WERI-Rb-1 (cell line): ENCODE data around the gene TIMELESS.

Source experiments
- DNase-seq: peaks from one replicate; pipeline ENCODE4 v3.0.0-alpha.2; 2020
- H3K27ac ChIP-seq: fragments of 250-450 bp; sonication (Bioruptor Pico); 2 replicates; pipeline ENCODE4 v1.5.1; 2020; ENCODE audit warnings: mild to moderate bottlenecking, moderate library complexity
- H3K27me3 ChIP-seq: fragments of 250-450 bp; sonication (Bioruptor Pico); 2 replicates; pipeline ENCODE4 v1.5.1; 2021; ENCODE audit warnings: mild to moderate bottlenecking, low read depth, moderate library complexity; ENCODE audit not compliant: insufficient read depth, severe bottlenecking
- H3K36me3 ChIP-seq: fragments of 250-450 bp; sonication (Bioruptor Pico); 2 replicates; pipeline ENCODE4 v1.5.1; 2020; ENCODE audit warnings: mild to moderate bottlenecking, moderate library complexity
- H3K4me3 ChIP-seq: 2 replicates; pipeline ENCODE4 v1.5.1; 2011; ENCODE audit warnings: low read depth, mild to moderate bottlenecking, control low read depth, low read length
- H3K9me3 ChIP-seq: fragments of 250-450 bp; sonication (Bioruptor Pico); 2 replicates; pipeline ENCODE4 v1.5.1; 2021; ENCODE audit warnings: mild to moderate bottlenecking, moderate library complexity; ENCODE audit not compliant: severe bottlenecking
- TF ChIP-seq, protein P1 (sequence below): IDR thresholded peaks from 2 replicates; pipeline ENCODE4 v1.5.1; 2011; ENCODE audit warnings: low read depth, mild to moderate bottlenecking, control low read depth, inconsistent platforms, low read length

Gene TIMELESS

DNA sequence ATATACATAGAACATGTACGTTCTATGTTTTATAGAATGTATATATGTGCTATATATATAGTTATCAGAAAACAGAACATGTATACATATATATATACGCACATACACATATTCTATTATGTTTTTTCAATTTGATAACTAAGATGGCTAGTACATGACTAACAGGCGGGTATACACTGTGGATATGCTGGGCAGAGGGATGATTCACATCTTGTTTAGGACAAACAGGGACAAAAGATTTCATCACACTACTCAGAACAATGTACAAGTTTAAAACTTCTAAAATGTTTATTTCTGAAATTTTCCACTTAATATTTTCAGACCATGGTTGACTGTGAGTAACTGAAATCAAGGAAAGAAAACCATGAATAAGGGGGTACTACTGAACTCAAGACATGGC is 17.4 kb downstream of the TIMELESS start:
- H3K9me3 ChIP-seq = no peaks in the 10 kb centered on the region
- TF ChIP-seq, protein P1, sequence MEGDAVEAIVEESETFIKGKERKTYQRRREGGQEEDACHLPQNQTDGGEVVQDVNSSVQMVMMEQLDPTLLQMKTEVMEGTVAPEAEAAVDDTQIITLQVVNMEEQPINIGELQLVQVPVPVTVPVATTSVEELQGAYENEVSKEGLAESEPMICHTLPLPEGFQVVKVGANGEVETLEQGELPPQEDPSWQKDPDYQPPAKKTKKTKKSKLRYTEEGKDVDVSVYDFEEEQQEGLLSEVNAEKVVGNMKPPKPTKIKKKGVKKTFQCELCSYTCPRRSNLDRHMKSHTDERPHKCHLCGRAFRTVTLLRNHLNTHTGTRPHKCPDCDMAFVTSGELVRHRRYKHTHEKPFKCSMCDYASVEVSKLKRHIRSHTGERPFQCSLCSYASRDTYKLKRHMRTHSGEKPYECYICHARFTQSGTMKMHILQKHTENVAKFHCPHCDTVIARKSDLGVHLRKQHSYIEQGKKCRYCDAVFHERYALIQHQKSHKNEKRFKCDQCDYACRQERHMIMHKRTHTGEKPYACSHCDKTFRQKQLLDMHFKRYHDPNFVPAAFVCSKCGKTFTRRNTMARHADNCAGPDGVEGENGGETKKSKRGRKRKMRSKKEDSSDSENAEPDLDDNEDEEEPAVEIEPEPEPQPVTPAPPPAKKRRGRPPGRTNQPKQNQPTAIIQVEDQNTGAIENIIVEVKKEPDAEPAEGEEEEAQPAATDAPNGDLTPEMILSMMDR = no peak
- H3K4me3 ChIP-seq = no peak overlapping the region
- no peak for DNase-seq
- no peaks in the 10 kb centered on the region for H3K27me3 ChIP-seq
- H3K27ac ChIP-seq = no peak overlapping the region
- H3K36me3 ChIP-seq = peaks cover 10% of the 10 kb centered on the region; the same call in 1 of the 2 replicates

DNA sequence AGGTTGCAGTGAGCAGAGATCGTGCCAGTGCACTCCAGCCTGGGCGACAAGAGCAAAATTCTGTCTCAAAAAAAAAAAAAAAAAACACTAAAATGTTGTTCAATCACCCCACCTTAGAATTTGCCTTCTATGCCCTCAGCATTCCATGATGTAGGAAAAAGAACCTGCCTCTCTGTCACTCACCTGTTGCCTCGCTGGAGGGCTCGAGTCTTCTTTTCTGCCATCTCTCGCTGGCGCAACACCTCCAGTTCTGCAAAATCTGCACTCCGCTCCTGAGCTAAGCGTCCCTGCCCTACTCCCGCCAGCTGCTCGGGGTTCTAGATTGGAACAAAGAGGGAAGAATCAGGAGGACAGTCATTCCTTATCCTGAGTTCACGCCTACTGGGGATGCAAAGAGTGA is 17.9 kb downstream of the TIMELESS start:
- no peak overlapping the region for H3K27ac ChIP-seq
- DNase-seq = no peak
- peaks cover 10% of the 10 kb centered on the region; the same call in 1 of the 2 replicates for H3K36me3 ChIP-seq
- no peaks in the 10 kb centered on the region for H3K9me3 ChIP-seq
- no peaks in the 10 kb centered on the region for H3K27me3 ChIP-seq
- TF ChIP-seq, protein P1 = no peak
- H3K4me3 ChIP-seq = no peak overlapping the region

DNA sequence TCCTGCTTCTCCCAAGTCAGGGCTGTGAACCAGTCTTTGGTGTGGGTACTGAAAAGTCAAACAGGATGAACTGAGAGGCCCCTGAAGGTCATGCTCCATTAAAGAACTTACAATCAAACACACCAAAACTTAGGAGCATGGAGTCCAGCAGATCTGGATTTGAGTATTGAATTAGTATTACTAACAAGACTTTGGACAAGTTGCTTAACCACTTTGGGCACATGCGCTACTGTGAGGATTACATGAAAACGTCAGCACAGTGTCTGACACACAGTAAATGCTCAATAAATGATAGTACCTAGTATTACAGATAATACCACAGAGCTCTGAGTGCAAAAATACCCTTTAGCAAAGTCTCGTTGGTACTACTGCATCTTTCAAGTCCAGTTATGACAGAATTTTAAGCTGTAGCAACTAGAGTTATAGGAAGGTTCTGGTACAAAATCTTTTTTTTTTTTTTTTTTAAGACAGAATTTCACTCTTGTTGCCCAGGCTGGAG is 23.2 kb downstream of the TIMELESS start:
- peaks cover 29% of the 10 kb centered on the region for H3K36me3 ChIP-seq
- DNase-seq = no peak
- H3K27ac ChIP-seq = no peak overlapping the region
- H3K27me3 ChIP-seq = no peaks in the 10 kb centered on the region
- no peaks in the 10 kb centered on the region for H3K9me3 ChIP-seq
- H3K4me3 ChIP-seq = no peak overlapping the region
- TF ChIP-seq, protein P1 = no peak

DNA sequence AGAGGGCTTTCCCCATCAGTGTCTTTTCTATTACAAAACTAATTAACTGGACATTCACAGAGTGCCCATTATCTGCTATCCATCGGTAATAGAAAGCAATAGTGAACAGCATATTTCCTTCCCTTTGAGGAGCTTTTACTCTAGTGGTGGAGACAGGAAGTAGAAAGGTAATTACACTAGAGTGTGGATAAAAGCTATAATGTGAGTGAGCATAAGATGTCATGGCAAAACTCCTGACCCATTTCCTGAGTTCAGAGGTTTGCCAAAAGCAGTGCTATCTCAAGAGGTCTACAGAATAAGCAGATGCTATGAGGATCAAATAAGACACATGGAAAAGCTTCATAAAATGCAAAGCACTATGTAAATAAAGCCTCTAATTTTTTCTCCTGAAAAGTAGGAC is 24.0 kb downstream of the TIMELESS start:
- TF ChIP-seq, protein P1 = no peak

DNA sequence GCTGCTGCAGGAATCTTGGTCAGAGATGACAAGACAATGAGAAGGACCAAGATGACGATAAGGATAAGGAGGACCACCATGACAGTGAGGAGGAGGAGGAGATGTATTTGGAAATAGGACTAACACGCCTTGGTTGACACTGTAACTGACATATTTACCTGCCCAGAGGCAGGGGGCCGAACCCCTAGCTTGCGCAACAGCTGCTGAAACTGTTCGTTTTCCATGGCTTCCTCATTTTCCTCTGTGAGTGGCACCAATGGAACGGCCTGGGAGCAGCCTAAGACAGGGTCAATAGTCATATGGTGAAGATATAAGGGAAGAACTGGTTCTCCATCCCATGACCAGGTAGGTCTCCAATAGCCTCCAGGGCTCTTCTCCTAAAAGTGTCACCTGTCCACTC is 28.8 kb downstream of the TIMELESS start:
- Histone ChIP-seq H3K9me3 (no peaks in the 10 kb centered on the region), H3K27me3 (no peaks in the 10 kb centered on the region), H3K4me3 (no peak overlapping the region), H3K36me3 (peaks cover 37% of the 10 kb centered on the region), H3K27ac (no peak overlapping the region)
- TF ChIP-seq, protein P1 = no peak
- no peak for DNase-seq

More for the DNA sequence above, 24.0 kb downstream of the TIMELESS start:
- no peak overlapping the region for H3K27ac ChIP-seq
- H3K36me3 ChIP-seq = peaks cover 27% of the 10 kb centered on the region
- H3K4me3 ChIP-seq = no peak overlapping the region
- DNase-seq = no peak
- H3K27me3 ChIP-seq = no peaks in the 10 kb centered on the region
- no peaks in the 10 kb centered on the region for H3K9me3 ChIP-seq

DNA sequence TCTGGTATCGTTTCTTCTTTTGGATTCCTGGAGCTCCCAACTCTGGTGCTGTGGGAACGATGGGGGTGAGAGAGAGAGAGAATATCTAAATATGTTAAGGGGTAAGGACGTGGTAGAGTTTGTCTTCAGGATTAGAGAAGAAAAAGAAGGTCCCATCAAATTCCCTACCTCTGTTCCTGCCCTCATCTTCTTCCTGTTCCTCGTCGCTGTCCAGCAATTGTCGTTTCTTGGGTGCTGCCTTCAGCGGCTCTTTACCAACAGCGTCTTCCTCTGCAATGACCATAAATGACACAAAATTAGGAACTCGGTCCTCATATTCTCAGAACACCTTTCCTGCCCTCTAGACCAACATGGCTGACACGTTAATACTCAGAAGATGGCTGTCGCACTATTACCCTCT is 31.5 kb downstream of the TIMELESS start:
- DNase-seq = no peak
- peaks cover 27% of the 10 kb centered on the region for H3K36me3 ChIP-seq

More for the DNA sequence above, 31.5 kb downstream of the TIMELESS start:
- no peaks in the 10 kb centered on the region for H3K27me3 ChIP-seq
- no peaks in the 10 kb centered on the region for H3K9me3 ChIP-seq
- H3K4me3 ChIP-seq = no peak overlapping the region
- TF ChIP-seq, protein P1 = no peak
- no peak overlapping the region for H3K27ac ChIP-seq
